Right atrium auricular region (tissue), 2 donors: ENCODE data around the gene ETFB. TPM values are rescaled to one million over a fixed set of nuclear protein-coding genes. Genes with fewer than 3 reads are reported as not detected.

Source experiments
- DNase-seq: peaks from one replicate; pipeline ENCODE4 v3.0.0-alpha.2; 2019; ENCODE audit warnings: low spot score
- H3K27ac ChIP-seq, 2 donors: fragments of 200-600 bp; sonication (generic); 1 replicate in 1 of 2; 2 replicates in 1 of 2; pipeline ENCODE4 v1.5.1; 2016 to 2019
- H3K27me3 ChIP-seq, 2 donors: fragments of 200-600 bp; sonication (generic); one replicate each; pipeline versions ENCODE4 v1.5.1 to v1.6.0; 2017 to 2019
- H3K36me3 ChIP-seq: fragments of 200-600 bp; sonication (generic); one replicate; pipeline ENCODE4 v1.5.1; 2016
- H3K4me1 ChIP-seq, 2 donors: fragments of 200-600 bp; sonication (generic); one replicate each; pipeline versions ENCODE4 v1.5.1 to v1.6.0; 2017 to 2019
- H3K4me3 ChIP-seq, 2 donors: fragments of 200-600 bp; sonication (generic); 1 replicate in 1 of 2; 2 replicates in 1 of 2; pipeline ENCODE4 v1.5.1; 2017 to 2019; ENCODE audit warnings: mild to moderate bottlenecking in 1 of 2, moderate library complexity in 1 of 2
- H3K9me3 ChIP-seq, 2 donors: fragments of 200-600 bp; sonication (generic); one replicate each; pipeline ENCODE4 v1.5.1; 2019
- total RNA-seq, 2 donors: library from RNA; depleted of rRNA; stranded (reverse); fragments of >200 nt; gene quantifications; one replicate each; pipeline ENCODE4 v1.1.0, GENCODE V29; 2016
- TF ChIP-seq, protein P1 (sequence below), 2 donors: fragments of 200-600 bp; sonication (generic); IDR thresholded peaks; one replicate each; pipeline ENCODE4 v1.5.1; 2019; ENCODE audit warnings: antibody characterized with exemption in 2 of 2

The ETFB gene
- total RNA-seq, 2 donors from 2014 or later = 385 TPM

- no peaks in the 10 kb centered on the region for H3K9me3 ChIP-seq
- H3K27me3 ChIP-seq = no peaks in the 10 kb centered on the region
- DNase-seq = no peak
- H3K36me3 ChIP-seq = peaks cover 1% of the 10 kb centered on the region
- no peak overlapping the region for H3K4me3 ChIP-seq
- peaks cover 0 to 12% of the 10 kb centered on the region in 2 donors for H3K4me1 ChIP-seq
- no peak overlapping the region for H3K27ac ChIP-seq
- TF ChIP-seq, protein P1, sequence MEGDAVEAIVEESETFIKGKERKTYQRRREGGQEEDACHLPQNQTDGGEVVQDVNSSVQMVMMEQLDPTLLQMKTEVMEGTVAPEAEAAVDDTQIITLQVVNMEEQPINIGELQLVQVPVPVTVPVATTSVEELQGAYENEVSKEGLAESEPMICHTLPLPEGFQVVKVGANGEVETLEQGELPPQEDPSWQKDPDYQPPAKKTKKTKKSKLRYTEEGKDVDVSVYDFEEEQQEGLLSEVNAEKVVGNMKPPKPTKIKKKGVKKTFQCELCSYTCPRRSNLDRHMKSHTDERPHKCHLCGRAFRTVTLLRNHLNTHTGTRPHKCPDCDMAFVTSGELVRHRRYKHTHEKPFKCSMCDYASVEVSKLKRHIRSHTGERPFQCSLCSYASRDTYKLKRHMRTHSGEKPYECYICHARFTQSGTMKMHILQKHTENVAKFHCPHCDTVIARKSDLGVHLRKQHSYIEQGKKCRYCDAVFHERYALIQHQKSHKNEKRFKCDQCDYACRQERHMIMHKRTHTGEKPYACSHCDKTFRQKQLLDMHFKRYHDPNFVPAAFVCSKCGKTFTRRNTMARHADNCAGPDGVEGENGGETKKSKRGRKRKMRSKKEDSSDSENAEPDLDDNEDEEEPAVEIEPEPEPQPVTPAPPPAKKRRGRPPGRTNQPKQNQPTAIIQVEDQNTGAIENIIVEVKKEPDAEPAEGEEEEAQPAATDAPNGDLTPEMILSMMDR (IDR thresholded peaks at IDR 0.05) = no peak
These were observed 8.2 kb downstream of the ETFB start for GRCh38 chr19:51357952-51358351.

- Histone ChIP-seq H3K4me1 (no peaks in the 10 kb centered on the region), H3K27me3 (no peaks in the 10 kb centered on the region), H3K36me3 (peaks cover 15% of the 10 kb centered on the region), H3K27ac (no peak overlapping the region), H3K4me3 (no peak overlapping the region), H3K9me3 (no peaks in the 10 kb centered on the region)
- DNase-seq = no peak
- TF ChIP-seq, protein P1 (IDR thresholded peaks at IDR 0.05) = no peak
These were observed 9.9 kb downstream of the ETFB start for GRCh38 chr19:51356159-51356801.

DNA sequence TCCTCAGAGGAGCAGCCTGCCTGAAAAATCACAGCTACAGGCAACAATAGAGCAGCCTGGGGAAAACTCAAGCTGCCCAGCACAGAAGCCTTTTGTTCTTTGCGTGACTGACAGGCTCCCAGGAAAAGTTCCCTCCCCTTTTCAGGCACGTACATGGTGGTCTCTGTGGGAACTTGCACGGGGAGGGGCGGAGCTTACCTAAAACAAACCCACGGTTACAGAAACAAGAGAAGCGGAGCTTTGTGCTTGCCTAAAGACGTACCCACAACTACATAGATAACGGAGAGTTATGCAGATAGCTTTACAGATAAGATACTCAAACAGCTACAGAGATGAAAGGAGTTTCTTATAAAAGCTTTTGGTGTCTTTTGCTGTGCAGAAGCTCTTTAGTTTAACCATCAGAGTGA is 11.4 kb downstream of the ETFB start:
- H3K4me1 ChIP-seq = no peaks in the 10 kb centered on the region
- no peak overlapping the region for H3K4me3 ChIP-seq
- no peaks in the 10 kb centered on the region for H3K27me3 ChIP-seq
- H3K9me3 ChIP-seq = no peaks in the 10 kb centered on the region
- DNase-seq = no peak
- TF ChIP-seq, protein P1 (IDR thresholded peaks at IDR 0.05) = no peak
- H3K27ac ChIP-seq = no peak overlapping the region
- peaks cover 29% of the 10 kb centered on the region for H3K36me3 ChIP-seq

DNA sequence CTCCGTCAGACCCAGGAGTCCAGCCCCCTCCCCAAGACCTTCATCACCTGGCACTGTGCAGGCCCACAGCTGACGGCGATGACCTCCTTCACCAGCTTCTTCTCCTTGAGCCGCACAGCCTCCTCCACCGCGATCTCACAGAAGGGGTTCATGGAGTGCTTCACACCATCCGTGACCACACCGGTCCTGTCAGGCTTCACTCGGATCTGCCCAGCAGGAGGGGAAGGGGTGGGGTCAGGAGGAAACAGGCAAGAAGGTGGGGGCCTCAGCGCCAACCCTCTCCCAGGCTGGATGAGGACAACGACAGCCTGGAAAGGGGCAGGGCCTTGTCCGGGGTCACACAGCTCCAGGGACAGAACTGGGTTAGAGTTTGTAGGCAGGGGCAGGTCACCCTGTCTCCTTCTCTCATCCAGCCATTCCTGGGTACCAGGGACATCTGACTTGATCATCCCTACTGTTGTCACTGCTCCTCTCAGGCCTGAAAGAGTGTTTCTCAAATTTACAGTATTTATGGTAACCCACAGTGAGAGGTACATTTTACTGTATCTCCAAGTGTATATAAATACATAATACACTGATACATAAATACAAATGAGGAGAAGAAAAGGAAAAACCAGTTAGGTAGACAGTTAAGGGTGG is 12.0 kb downstream of the ETFB start:
- no peak for DNase-seq
- H3K36me3 ChIP-seq = peaks cover 30% of the 10 kb centered on the region
- H3K9me3 ChIP-seq = no peaks in the 10 kb centered on the region
- H3K27me3 ChIP-seq = no peaks in the 10 kb centered on the region
- no peak overlapping the region for H3K4me3 ChIP-seq
- H3K4me1 ChIP-seq = no peaks in the 10 kb centered on the region
- no peak overlapping the region for H3K27ac ChIP-seq
- TF ChIP-seq, protein P1 (IDR thresholded peaks at IDR 0.05) = no peak

DNA sequence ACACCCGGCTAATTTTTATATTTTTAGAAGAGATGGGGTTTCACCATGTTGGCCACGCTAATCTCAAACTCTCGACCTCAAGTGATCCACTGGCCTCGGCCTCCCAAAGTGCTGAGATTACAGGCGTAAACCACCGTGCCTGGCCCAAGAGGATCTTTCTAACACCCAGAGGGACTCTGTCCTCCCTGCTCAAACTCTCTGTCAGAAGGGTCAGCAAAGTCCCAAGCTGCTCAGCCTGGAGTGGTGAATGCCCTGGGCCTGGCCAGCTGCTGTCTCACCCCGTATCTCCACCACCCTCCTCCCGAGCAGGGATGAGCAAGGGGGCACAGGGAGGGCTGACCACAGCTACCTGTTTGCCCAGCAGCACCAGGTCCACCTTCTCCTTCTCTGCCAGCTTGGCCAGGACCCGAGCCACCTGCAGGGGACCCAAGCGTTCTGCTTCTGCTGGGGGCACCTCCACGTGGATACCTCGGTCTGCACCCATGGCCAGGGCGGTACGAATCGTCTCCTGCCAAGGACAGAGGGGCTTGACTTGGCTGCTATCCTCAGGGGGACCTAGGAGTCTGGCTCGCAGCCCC is 13.3 kb downstream of the ETFB start:
- no peak overlapping the region for H3K27ac ChIP-seq
- no peaks in the 10 kb centered on the region for H3K27me3 ChIP-seq
- no peak overlapping the region for H3K4me3 ChIP-seq
- TF ChIP-seq, protein P1 (IDR thresholded peaks at IDR 0.05) = no peak
- H3K4me1 ChIP-seq = no peaks in the 10 kb centered on the region
- no peaks in the 10 kb centered on the region for H3K9me3 ChIP-seq
- peaks cover 30% of the 10 kb centered on the region for H3K36me3 ChIP-seq
- DNase-seq = no peak
